ENCODE data around the gene APOM. TPM values are rescaled to one million over a fixed set of nuclear protein-coding genes. Genes with fewer than 3 reads are reported as not detected.
A peak's percentile ranks its signal among the peaks of the same experiment; 100 is the strongest.

The APOM gene
- polyA plus RNA-seq, 1 donor: 14.1 TPM

DNA sequence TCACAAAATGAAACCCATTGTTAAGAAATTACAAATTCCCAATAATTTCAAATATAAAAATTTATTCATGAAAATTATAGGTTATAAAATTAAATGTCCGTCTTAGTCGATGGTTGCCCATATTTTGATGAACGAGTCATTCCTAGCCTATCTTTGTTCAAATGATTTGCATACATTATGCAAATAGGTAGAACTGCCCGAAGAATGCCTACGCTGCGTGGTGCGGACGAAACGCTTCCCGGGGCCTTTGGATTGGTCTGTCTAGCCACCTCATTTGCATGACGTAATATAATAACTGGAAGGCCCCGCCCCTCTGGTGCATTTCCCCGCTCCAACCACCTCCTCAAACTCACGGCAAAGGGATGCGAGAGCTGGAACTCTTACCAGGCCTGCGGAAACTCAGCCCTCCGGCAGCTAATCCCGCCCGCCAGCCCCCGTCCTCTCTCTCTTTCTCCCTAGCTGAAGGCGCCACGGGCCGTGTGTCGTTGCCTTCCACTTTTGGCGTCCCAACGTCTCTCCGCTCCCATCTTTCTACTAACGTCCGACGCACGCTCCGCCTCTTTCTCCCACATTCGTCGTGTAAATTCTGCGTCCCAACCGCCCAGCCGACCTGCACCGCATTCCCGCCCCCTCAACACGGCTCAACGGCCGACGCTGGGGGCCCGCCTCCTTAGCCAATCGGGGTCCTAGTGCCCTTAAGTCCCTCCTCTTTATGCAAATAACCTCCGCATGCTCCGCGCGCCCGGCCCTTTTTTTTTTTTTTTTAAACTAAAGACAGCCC lies 35.7 kb upstream of the APOM start:
- no CpG with 5 or more reads among the region's 50 CpGs for WGBS (ENCODE audit: insufficient coverage, low lambda C conversion rate)

GRCh38 chr6:31620586-31621319 lies 34.9 kb upstream of the APOM start, which contains the start of gene PRRC2A:
Gene PRRC2A (plus strand): TSS chr6:31620715. CDS start chr6:31622790, 2,075 bp downstream.
- no CpG with 5 or more reads among the region's 67 CpGs for WGBS (ENCODE audit: insufficient coverage, low lambda C conversion rate)
- Histone ChIP-seq H3K4me3 (ENCODE audit: low read length) (peak within 1 kb of the TSS; percentile 92), H3K4me1 (ENCODE audit: control insufficient read depth, insufficient read depth, low read length) (peaks cover 16% of the 10 kb centered on the region), H3K36me3 (ENCODE audit: control insufficient read depth, insufficient read depth, low read length) (peaks cover 32% of the 10 kb centered on the region), H3K9me3 (ENCODE audit: control insufficient read depth, low read depth, low read length) (no peaks in the 10 kb centered on the region), H3K27ac (ENCODE audit: low read length) (peak within 1 kb of the TSS; percentile 98), H3K27me3 (ENCODE audit: control insufficient read depth, insufficient read depth, low read length) (no peaks in the 10 kb centered on the region)
- peak in 1 of 2 donors; percentile 49 for DNase-seq

More for the DNA sequence above, 35.7 kb upstream of the APOM start:
- H3K36me3 ChIP-seq (ENCODE audit: control insufficient read depth, insufficient read depth, low read length): peaks cover 25% of the 10 kb centered on the region
- no peaks in the 10 kb centered on the region for H3K9me3 ChIP-seq (ENCODE audit: control insufficient read depth, low read depth, low read length)
- no peaks in the 10 kb centered on the region for H3K27me3 ChIP-seq (ENCODE audit: control insufficient read depth, insufficient read depth, low read length)
- peak overlapping the region; percentile 98 for H3K27ac ChIP-seq (ENCODE audit: low read length)
- peaks cover 22% of the 10 kb centered on the region for H3K4me1 ChIP-seq (ENCODE audit: control insufficient read depth, insufficient read depth, low read length)
- H3K4me3 ChIP-seq (ENCODE audit: low read length): peak overlapping the region; percentile 92
- DNase-seq: peak; percentile 99 to 100

GRCh38 chr6:31621320-31621939 lies 34.3 kb upstream of the APOM start:
- Histone ChIP-seq H3K4me1 (ENCODE audit: control insufficient read depth, insufficient read depth, low read length) (peaks cover 16% of the 10 kb centered on the region), H3K4me3 (ENCODE audit: low read length) (peak overlapping the region; percentile 92), H3K9me3 (ENCODE audit: control insufficient read depth, low read depth, low read length) (no peaks in the 10 kb centered on the region), H3K36me3 (ENCODE audit: control insufficient read depth, insufficient read depth, low read length) (peaks cover 39% of the 10 kb centered on the region), H3K27me3 (ENCODE audit: control insufficient read depth, insufficient read depth, low read length) (no peaks in the 10 kb centered on the region), H3K27ac (ENCODE audit: low read length) (peak overlapping the region; percentile 95)
- DNase-seq: peak in 1 of 2 donors; percentile 28
- WGBS (ENCODE audit: insufficient coverage, low lambda C conversion rate): 4% methylated on average over 9 of the region's 15 CpGs

DNA sequence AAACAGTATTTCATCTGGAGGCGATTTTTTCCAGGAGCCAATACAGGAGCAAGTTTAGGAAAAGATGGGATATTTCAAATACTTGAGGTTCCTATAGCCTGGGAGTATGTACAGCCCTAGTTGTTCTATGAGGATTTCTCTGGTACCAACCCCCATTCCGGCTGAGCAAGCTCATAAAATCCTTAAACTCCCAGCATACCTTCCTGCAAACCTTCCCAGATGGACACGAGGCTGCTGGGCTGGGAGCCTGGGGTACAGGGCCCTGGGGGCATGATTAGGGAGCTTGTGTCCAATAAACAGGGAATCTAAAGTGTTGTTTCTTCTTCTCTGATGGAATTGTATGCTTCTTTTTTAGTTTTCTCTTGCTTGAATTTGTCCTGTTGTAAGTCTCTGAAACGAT lies 33.7 kb upstream of the APOM start:
- Histone ChIP-seq H3K9me3 (ENCODE audit: control insufficient read depth, low read depth, low read length) (no peaks in the 10 kb centered on the region), H3K4me3 (ENCODE audit: low read length) (peak overlapping the region; percentile 92), H3K27me3 (ENCODE audit: control insufficient read depth, insufficient read depth, low read length) (no peaks in the 10 kb centered on the region), H3K4me1 (ENCODE audit: control insufficient read depth, insufficient read depth, low read length) (peaks cover 16% of the 10 kb centered on the region), H3K27ac (ENCODE audit: low read length) (peak overlapping the region; percentile 95), H3K36me3 (ENCODE audit: control insufficient read depth, insufficient read depth, low read length) (peaks cover 45% of the 10 kb centered on the region)
- DNase-seq: peak in 1 of 2 donors; percentile 31
- 0% methylated on average over 1 of the region's 4 CpGs for WGBS (ENCODE audit: insufficient coverage, low lambda C conversion rate)

- DNase-seq: no peak
- H3K27me3 ChIP-seq (ENCODE audit: control insufficient read depth, insufficient read depth, low read length): no peaks in the 10 kb centered on the region
- H3K9me3 ChIP-seq (ENCODE audit: control insufficient read depth, low read depth, low read length): no peaks in the 10 kb centered on the region
- WGBS (ENCODE audit: insufficient coverage, low lambda C conversion rate): no CpG with 5 or more reads among the region's 10 CpGs
- H3K27ac ChIP-seq (ENCODE audit: low read length): no peak overlapping the region
- peaks cover 16% of the 10 kb centered on the region for H3K4me1 ChIP-seq (ENCODE audit: control insufficient read depth, insufficient read depth, low read length)
- H3K4me3 ChIP-seq (ENCODE audit: low read length): no peak overlapping the region
- H3K36me3 ChIP-seq (ENCODE audit: control insufficient read depth, insufficient read depth, low read length): peaks cover 52% of the 10 kb centered on the region
Measured at GRCh38 chr6:31622684-31623091, 33.0 kb upstream of the APOM start.

DNA sequence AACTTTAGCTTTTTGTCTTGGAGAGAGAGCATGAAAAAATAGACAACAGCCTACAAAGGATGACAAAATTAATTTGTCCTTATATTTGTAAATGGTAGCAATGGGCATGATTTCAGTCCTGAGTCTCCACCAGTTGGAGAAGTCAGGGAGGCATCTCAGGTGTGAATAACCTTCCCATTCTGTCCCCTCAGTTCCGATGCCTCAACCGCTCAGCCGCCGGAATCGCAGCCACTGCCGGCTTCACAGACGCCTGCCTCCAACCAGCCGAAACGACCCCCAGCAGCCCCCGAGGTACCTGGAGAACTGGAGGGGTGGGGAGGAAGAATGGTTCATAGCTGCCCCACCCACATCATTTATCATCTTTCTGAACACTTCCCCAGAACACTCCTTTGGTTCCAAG lies 31.6 kb upstream of the APOM start:
- Histone ChIP-seq H3K4me1 (ENCODE audit: control insufficient read depth, insufficient read depth, low read length) (peaks cover 16% of the 10 kb centered on the region), H3K27ac (ENCODE audit: low read length) (no peak overlapping the region), H3K4me3 (ENCODE audit: low read length) (no peak overlapping the region), H3K9me3 (ENCODE audit: control insufficient read depth, low read depth, low read length) (no peaks in the 10 kb centered on the region), H3K36me3 (ENCODE audit: control insufficient read depth, insufficient read depth, low read length) (peaks cover 66% of the 10 kb centered on the region), H3K27me3 (ENCODE audit: control insufficient read depth, insufficient read depth, low read length) (no peaks in the 10 kb centered on the region)
- WGBS (ENCODE audit: insufficient coverage, low lambda C conversion rate): no CpG with 5 or more reads among the region's 10 CpGs
- DNase-seq: no peak

DNA sequence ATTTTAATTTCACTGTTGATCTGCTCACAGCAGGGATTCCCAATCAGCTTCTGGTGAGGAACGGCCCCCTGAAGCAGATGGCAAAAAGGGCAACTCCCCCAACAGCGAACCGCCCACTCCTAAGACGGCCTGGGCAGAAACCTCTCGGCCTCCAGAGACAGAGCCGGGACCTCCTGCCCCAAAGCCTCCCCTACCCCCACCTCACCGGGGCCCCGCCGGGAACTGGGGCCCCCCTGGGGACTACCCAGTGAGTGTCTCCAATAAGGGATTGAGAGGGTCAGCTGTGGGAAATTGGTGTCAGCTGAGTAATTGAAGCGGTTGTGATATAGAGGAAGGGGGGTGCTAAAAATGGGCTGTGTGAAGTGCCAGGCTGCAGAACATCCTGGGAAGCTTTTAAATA lies 28.7 kb upstream of the APOM start:
- WGBS (ENCODE audit: insufficient coverage, low lambda C conversion rate): 100% methylated on average over 1 of the region's 10 CpGs
- no peaks in the 10 kb centered on the region for H3K27me3 ChIP-seq (ENCODE audit: control insufficient read depth, insufficient read depth, low read length)
- H3K4me1 ChIP-seq (ENCODE audit: control insufficient read depth, insufficient read depth, low read length): peaks cover 9% of the 10 kb centered on the region
- peaks cover 93% of the 10 kb centered on the region for H3K36me3 ChIP-seq (ENCODE audit: control insufficient read depth, insufficient read depth, low read length)
- H3K27ac ChIP-seq (ENCODE audit: low read length): no peak overlapping the region
- H3K4me3 ChIP-seq (ENCODE audit: low read length): no peak overlapping the region
- no peak for DNase-seq
- H3K9me3 ChIP-seq (ENCODE audit: control insufficient read depth, low read depth, low read length): no peaks in the 10 kb centered on the region

DNA sequence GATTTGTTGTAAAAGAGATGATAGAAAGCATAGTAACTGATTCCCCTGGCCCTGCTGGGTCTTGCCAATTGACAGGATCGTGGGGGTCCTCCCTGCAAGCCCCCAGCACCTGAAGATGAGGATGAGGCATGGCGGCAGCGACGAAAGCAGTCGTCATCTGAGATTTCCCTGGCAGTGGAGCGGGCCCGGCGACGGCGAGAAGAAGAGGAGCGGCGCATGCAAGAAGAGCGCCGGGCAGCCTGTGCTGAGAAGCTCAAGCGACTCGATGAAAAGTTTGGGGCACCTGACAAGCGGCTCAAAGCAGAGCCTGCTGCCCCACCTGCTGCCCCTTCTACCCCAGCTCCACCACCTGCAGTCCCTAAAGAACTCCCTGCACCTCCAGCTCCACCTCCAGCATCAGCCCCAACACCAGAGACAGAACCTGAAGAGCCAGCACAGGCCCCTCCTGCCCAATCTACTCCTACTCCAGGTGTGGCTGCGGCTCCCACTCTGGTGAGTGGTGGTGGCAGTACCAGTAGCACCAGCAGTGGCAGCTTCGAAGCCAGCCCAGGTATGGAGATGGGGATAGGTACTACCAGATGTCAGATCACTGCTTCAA lies 27.9 kb upstream of the APOM start:
- Histone ChIP-seq H3K27me3 (ENCODE audit: control insufficient read depth, insufficient read depth, low read length) (no peaks in the 10 kb centered on the region), H3K4me1 (ENCODE audit: control insufficient read depth, insufficient read depth, low read length) (peaks cover under 1% of the 10 kb centered on the region), H3K9me3 (ENCODE audit: control insufficient read depth, low read depth, low read length) (no peaks in the 10 kb centered on the region), H3K4me3 (ENCODE audit: low read length) (no peak overlapping the region), H3K36me3 (ENCODE audit: control insufficient read depth, insufficient read depth, low read length) (peaks cover 96% of the 10 kb centered on the region), H3K27ac (ENCODE audit: low read length) (no peak overlapping the region)
- no CpG with 5 or more reads among the region's 19 CpGs for WGBS (ENCODE audit: insufficient coverage, low lambda C conversion rate)
- no peak for DNase-seq

- peaks cover 99% of the 10 kb centered on the region for H3K36me3 ChIP-seq (ENCODE audit: control insufficient read depth, insufficient read depth, low read length)
- WGBS (ENCODE audit: insufficient coverage, low lambda C conversion rate): 100% methylated on average over 1 of the region's 7 CpGs
Measured at GRCh38 chr6:31629014-31629413, 26.7 kb upstream of the APOM start.

More at GRCh38 chr6:31629014-31629413, 26.7 kb upstream of the APOM start:
- Histone ChIP-seq H3K27me3 (ENCODE audit: control insufficient read depth, insufficient read depth, low read length) (no peaks in the 10 kb centered on the region), H3K4me1 (ENCODE audit: control insufficient read depth, insufficient read depth, low read length) (no peaks in the 10 kb centered on the region), H3K27ac (ENCODE audit: low read length) (no peak overlapping the region), H3K9me3 (ENCODE audit: control insufficient read depth, low read depth, low read length) (no peaks in the 10 kb centered on the region), H3K4me3 (ENCODE audit: low read length) (no peak overlapping the region)
- DNase-seq: no peak
